A673 (cell line): ENCODE results near the gene CLEC3B.

Experiments used
- EZH2 ChIP-seq: fragments of 200-600 bp; sonication (generic); IDR thresholded peaks from 2 replicates; pipeline ENCODE4 v1.6.1; 2017; ENCODE audit warnings: borderline replicate concordance, low read depth, mild to moderate bottlenecking, mixed read lengths, antibody characterized with exemption, low read length; ENCODE audit not compliant: poor library complexity, severe bottlenecking
- TF ChIP-seq, protein P1 (sequence below): fragments of 300-800, 200-600 bp; sonication (generic); conservative IDR thresholded peaks from 2 replicates; pipeline ENCODE4 v1.5.1; 2017; ENCODE audit warnings: low read depth, mild to moderate bottlenecking, antibody characterized with exemption, low read length, moderate library complexity, mixed read lengths

DNA sequence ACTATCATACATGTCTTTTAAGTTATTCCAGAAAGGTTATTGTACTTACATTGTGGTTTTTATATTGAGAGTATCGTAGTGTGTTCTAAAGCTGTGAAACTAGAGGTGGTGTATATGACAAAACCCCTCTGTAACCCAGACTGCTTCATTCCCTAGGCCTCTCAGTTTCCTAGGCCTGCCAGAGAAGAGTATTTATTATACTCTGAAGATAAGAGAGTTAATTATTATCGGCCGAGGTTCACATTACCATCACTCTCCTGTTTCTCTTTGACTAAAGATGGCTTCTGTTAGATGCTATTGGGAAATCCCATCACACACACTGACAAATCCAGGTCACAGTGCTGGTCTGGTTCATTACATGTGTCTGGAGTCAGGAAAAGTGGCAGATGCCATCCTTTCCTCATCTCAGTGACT lies 29.5 kb upstream of the CLEC3B start:
- TF ChIP-seq, protein P1, sequence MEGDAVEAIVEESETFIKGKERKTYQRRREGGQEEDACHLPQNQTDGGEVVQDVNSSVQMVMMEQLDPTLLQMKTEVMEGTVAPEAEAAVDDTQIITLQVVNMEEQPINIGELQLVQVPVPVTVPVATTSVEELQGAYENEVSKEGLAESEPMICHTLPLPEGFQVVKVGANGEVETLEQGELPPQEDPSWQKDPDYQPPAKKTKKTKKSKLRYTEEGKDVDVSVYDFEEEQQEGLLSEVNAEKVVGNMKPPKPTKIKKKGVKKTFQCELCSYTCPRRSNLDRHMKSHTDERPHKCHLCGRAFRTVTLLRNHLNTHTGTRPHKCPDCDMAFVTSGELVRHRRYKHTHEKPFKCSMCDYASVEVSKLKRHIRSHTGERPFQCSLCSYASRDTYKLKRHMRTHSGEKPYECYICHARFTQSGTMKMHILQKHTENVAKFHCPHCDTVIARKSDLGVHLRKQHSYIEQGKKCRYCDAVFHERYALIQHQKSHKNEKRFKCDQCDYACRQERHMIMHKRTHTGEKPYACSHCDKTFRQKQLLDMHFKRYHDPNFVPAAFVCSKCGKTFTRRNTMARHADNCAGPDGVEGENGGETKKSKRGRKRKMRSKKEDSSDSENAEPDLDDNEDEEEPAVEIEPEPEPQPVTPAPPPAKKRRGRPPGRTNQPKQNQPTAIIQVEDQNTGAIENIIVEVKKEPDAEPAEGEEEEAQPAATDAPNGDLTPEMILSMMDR, result no peak
- no peak for TF ChIP-seq EZH2
